Measurements from ENCODE around the gene USP15.

DNA sequence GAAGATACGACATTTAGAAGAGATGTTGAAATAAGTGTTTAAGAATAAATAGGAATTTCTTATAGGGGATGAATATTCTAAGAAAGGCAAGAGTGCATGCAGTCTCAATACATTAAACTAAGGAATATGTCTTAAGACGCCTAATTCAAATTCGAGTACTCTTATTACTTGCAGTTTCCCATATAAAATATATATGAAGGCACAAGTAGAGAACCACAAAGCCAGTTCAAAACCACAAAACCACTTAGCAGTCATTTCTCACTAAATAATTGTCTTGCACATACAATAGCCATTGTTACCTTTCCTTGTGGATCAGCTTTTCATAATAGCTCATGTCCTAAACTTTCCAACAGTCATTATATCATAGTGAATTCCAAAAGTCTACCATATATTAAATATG lies 115.4 kb downstream of the USP15 start:
- TF ChIP-seq, protein P1, sequence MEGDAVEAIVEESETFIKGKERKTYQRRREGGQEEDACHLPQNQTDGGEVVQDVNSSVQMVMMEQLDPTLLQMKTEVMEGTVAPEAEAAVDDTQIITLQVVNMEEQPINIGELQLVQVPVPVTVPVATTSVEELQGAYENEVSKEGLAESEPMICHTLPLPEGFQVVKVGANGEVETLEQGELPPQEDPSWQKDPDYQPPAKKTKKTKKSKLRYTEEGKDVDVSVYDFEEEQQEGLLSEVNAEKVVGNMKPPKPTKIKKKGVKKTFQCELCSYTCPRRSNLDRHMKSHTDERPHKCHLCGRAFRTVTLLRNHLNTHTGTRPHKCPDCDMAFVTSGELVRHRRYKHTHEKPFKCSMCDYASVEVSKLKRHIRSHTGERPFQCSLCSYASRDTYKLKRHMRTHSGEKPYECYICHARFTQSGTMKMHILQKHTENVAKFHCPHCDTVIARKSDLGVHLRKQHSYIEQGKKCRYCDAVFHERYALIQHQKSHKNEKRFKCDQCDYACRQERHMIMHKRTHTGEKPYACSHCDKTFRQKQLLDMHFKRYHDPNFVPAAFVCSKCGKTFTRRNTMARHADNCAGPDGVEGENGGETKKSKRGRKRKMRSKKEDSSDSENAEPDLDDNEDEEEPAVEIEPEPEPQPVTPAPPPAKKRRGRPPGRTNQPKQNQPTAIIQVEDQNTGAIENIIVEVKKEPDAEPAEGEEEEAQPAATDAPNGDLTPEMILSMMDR (IDR thresholded peaks at IDR 0.05; ENCODE audit: low read depth, low read length): no peak
- TF ChIP-seq MAX (IDR thresholded peaks at IDR 0.05; ENCODE audit: low read depth, low read length) (no peak), POLR2A (IDR thresholded peaks at IDR 0.05; ENCODE audit: extremely low read depth, insufficient read length) (no peak), MYC (IDR thresholded peaks at IDR 0.05; ENCODE audit: low read depth, low read length) (no peak)
